Measurements from ENCODE around the gene ANTXR2.

GRCh38 chr4:79872738-79873137 lies 200.3 kb downstream of the ANTXR2 start:
- TF ChIP-seq, protein P1, sequence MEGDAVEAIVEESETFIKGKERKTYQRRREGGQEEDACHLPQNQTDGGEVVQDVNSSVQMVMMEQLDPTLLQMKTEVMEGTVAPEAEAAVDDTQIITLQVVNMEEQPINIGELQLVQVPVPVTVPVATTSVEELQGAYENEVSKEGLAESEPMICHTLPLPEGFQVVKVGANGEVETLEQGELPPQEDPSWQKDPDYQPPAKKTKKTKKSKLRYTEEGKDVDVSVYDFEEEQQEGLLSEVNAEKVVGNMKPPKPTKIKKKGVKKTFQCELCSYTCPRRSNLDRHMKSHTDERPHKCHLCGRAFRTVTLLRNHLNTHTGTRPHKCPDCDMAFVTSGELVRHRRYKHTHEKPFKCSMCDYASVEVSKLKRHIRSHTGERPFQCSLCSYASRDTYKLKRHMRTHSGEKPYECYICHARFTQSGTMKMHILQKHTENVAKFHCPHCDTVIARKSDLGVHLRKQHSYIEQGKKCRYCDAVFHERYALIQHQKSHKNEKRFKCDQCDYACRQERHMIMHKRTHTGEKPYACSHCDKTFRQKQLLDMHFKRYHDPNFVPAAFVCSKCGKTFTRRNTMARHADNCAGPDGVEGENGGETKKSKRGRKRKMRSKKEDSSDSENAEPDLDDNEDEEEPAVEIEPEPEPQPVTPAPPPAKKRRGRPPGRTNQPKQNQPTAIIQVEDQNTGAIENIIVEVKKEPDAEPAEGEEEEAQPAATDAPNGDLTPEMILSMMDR (conservative IDR thresholded peaks at IDR 0.05; ENCODE audit: low read depth, low read length), result no peak
- no peak for TF ChIP-seq EZH2 (IDR thresholded peaks at IDR 0.05; ENCODE audit: borderline replicate concordance, low read depth, low read length, poor library complexity, severe bottlenecking)
